DMS 273 (cell line): ENCODE data around the gene CNN2.

Source experiments
- DNase-seq: peaks from one replicate; lab custom pipeline; 2025; ENCODE audit not compliant: unreplicated experiment; lab: John Stamatoyannopoulos, UW

The CNN2 gene

DNA sequence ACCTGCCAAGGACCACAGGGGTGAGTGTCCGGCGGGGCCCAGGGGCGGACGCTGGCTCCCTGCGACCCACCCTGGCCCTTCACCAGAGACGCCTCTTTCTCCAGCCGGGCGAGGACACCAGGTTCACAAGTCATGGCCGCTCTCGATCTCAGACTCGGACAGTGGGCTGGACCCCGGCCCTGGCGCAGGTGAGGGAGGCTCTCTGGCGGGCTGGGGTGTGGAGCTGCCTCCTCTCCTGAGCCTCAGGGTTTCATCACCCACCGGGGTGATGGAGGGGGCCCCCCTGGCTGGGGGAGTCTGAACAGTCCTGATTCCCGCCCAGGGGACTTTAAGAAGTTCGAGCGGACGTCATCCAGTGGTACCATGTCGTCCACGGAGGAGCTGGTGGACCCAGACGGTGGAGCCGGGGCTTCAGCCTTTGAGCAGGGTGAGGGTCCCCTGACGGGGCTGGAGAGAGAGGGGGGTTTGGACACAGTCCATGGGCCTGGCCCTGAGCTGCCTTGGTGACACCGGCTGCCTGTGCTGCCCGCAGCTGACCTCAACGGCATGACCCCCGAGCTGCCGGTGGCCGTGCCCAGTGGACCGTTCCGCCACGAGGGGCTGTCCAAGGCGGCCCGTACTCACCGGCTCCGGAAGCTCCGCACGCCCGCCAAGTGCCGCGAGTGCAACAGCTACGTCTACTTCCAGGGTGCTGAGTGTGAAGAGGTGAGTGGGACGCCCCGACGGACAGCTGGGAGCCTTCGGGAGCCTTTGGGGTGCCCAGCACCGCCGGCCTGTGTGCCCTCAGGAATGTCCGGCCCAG lies 54.2 kb downstream of the CNN2 start:
- DNase-seq, result no peak

DNA sequence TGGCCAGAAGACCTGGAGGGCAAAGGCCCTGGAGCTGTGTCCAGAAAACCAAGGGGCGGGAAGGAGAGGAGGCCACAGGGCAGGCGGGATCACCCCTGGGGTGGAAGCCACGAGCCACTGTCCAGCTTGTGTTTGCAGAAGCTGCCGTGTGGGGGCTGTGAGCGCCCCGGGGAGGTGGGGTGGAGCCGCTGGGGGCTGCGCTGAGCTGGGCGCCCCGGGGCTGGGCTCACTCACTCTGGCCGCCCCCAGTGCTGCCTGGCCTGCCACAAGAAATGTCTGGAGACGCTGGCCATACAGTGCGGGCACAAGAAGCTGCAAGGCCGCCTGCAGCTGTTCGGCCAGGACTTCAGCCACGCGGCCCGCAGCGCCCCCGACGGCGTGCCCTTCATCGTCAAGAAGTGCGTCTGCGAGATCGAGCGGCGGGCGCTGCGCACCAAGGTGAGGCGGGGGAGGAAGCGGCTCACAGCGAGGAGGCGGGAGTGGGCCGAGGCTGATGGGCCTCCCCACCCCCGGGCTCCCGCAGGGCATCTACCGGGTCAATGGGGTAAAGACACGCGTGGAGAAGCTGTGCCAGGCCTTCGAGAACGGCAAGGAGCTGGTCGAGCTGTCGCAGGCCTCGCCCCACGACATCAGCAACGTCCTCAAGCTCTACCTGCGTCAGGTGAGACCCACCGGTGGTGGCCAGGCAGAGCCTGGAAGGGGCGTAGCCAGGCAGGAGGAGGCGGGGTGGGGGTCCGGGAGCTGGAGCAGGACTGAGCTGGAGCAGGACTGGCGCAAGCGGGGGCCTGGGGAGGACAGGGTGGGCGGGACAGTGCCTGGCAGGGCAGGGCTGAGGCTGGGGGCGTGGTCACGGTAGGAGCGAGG lies 55.1 kb downstream of the CNN2 start:
- no peak for DNase-seq

DNA sequence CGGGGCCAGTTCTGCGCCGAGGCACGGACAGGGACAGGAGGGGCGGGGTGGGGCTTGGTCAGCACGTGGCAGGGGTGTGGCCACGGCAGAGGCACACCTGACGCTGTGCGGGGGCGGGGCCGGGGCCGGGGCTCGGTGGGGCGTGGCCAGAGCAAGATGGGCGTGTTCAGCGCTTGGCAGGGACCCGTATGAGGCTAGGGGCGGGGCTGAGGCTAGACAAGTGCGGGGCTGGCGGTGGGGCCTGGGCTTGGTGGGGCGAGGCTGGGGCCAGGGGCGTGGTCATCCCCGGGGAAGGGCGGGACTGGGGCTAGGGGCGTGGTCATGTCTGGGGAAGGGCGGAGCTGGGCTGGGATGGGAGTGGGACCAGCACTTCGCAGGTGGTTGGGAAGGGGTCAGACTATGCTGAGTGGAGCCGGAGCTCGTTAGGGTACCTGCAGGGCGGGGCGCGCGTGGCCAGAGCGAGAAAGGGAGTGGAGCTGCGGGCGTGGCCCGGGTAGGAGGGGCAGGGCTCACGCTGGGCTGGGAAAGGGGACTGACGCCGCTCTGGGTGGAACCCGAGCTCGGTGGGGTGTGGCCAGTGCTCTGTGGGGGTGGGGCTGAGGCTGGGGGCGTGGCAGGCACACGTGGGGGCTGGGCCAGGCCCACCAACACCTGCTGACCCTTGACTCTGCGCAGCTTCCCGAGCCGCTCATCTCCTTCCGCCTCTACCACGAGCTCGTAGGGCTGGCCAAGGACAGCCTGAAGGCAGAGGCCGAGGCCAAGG lies 55.9 kb downstream of the CNN2 start:
- DNase-seq, result peak; percentile 86

DNA sequence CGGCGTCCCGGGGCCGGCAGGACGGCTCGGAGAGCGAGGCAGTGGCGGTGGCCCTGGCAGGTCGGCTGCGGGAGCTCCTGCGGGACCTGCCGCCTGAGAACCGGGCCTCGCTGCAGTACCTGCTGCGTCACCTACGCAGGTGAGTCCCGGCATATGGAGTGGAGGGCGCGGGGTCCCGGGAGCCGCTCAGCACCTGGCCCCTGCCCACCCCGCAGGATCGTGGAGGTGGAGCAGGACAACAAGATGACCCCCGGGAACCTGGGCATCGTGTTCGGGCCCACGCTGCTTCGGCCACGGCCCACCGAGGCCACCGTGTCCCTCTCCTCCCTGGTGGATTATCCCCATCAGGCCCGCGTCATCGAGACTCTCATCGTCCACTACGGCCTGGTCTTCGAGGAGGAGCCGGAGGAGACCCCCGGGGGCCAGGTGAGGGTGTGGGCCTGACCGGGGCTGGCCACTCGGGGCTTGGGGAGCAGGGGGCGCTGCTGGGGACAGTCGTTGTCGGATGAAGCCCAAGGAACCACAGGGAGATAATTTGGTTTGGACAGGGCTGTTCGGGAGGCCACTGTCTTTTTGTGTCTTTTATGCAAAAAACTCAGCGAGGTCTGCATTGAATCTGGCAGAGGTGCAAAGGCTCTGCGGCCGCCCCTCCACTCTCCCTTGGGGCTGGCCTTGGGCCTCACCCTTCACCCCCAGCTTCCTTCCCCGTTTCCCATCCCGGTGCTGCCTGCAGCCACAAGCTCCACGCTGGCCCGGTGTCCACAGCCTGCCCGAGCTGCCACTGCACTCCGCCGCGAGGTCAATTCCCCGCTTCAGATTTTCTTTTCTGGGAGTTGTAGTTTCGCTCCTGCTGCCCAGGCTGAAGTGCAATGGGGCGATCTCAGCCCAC lies 56.8 kb downstream of the CNN2 start:
- no peak for DNase-seq

DNA sequence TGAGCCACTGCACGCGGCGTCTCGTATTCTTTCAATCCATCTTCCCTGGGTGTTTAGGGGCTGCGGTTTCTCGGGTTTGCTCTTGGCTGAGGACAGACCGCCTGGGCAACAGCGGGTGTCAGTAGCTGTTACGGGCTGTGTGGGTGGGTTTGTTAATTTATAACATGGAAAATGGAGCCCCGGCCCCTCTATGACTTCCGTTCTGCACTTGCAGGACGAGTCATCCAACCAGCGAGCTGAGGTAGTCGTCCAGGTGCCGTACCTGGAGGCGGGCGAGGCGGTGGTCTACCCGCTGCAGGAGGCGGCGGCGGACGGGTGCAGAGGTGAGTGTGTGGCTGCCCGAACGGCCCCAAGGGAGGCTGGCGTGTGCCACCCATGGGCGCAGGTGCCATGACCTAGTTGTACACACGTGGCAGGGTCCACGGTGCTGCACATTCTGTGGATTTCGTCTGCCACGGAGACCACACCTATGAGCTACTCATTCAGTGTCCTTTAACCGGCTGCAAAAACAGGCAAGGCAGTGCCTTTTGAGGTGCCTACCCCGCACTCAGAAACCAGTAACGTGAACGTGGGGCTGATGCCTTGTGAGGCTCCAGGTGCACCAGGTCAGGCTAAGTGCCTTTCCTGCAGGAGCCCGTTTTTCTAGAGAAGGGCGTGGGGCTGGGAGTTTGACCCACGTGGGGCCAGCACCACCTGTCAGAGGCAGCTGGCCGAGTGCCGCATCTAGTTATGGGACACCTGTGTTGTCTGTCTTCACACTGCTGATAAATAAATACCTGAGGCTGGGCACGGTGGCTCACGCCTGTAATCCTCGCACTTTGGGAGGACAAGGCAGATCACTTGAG lies 57.8 kb downstream of the CNN2 start:
- DNase-seq, result peak; percentile 41

DNA sequence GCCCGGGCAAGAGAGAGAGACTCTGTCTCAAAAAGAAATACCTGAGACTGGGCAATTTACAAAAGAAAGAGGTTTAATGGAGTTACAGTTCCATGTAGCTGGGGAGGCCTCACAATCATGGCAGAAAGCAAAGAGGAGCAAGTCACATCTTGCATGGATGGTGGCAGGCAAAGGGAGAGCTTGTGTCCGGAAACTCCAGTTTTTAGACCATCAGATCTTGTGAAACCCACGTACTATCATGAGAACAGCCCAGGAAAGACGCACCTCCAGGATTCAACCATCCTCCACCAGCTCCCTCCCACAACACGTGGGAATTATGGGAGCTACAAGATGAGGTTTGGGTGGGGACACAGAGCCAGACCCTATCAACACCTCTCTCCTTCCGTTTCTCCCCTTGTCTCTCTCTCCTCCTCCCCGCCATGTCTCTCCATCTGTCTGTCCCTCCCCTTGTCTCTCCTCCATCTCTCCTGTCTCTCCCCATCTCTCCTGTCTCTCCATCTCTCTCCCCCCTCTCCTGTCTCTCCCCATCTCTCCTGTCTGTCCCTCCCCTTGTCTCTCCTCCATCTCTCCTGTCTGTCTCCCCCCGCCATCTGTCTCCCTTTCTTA lies 58.7 kb downstream of the CNN2 start:
- DNase-seq, result no peak

DNA sequence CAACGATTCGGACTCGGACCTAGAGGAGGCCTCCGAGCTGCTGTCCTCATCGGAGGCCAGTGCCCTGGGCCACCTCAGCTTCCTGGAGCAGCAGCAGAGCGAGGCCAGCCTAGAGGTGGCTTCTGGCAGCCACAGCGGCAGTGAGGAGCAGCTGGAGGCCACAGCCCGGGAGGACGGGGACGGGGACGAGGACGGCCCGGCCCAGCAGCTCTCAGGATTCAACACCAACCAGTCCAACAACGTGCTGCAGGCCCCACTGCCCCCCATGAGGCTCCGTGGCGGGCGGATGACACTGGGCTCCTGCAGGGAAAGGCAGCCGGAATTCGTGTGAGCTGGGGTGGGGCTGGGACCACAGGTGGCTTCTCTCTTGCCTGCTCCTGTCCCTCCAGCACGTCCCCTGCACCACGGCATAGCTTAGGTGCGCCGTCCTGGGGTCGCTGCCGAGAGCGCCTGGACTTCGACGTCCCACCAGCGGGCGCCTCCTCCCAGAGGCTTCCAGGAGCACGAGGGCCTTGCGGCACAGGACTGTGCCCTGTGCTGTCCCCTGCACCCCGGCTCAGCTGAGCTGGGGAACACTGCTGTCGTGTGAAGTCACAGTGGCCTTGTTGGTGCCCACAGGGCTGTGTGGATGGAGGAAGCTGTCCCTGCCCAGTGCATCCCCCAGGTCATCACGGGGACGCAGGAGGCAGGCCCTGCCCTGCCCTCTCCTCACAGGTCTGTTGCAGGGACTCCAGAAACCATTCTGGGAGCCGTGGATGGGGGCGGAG lies 59.5 kb downstream of the CNN2 start:
- peak; percentile 59 for DNase-seq

DNA sequence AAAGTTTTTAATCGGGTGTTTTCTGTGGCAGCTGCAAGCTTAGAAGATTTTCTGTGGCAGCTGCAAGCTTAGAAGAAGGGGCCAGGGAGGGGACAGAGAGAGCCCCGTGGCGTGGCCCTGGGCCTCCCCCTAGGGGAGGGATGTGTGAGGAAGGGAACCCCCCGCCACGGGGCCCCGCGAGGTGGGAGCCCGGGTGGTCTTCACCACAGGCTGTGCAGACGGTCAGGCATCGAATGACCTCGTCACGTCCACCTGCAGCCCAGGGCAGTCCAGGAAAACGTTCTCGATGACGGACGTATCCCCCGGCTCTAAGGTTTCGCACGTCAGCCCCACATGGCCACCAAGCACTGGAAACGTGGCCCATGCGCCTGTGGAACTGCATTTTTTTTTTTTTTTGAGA lies 60.2 kb downstream of the CNN2 start:
- DNase-seq, result no peak

DNA sequence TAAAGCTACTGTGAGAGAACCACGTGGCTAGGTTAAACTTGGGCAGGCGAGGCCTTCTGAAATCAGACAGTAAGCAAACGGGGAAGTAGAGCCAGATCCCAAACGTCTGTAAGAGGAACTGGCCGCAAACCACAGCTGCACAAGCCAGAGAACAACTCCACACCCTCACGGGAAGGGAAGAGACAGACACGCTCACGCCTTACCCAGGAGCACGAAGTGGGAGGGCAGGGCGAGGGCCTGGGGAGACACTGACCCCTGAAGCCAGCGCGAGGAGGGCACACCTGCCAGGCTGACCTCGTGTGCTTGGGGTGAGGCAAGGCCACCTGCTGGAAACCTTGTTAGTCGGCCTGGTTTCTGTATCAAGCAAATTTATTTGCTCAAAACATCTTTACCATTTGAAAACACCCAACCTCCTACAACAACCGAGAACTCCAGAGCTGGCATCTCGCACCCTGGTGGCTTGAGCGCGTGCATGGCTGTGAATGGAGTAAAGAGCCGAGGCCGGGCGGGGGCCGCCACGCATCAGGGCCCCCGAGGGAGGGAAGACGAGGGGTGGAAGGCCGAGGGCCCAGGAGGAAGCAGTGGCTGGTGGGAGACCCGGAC lies 61.5 kb downstream of the CNN2 start:
- no peak for DNase-seq

DNA sequence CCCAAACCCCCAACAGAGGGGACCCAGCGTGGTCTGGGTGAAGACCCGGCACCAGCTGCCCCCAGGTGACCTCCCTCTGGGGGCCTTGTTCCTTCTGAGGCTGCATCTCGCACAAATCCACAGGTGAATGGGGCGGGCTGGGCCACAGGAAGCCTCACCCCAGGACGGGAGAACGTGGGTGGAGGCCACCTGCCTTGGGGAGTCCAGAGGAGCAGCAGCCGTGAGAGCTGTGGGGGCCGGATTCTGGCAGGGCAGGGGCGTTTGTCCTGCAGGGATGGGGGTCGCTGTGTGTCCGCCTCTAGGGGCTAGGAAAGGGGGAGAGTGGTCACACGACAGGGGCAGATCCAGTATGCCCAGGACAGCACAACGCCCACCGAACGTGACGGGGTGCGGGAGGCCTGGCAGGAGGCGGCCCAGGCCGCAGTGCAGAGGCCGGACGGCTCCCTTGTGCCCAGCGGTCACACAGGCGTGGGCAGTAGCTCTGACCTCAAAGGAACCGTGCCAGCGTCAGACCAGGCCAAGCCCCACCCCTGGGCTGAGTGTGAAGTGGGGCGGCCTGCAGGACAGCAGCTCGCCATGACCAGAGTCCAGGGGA lies 62.1 kb downstream of the CNN2 start:
- DNase-seq, result no peak
